ENCODE measurements around the gene EIF4E3. TPM values are rescaled to one million over a fixed set of nuclear protein-coding genes. Genes with fewer than 3 reads are reported as not detected.

EIF4E3 gene
- total and polyA plus RNA-seq, 8 donors = 4.1 to 25.9 (median 14.5) TPM

GRCh38 chr3:71726146-71726545, 944 bp upstream of the EIF4E3 start:
- Histone ChIP-seq H3K4me3 (peak overlapping the region in 3 of 4 donors; percentile 65 to 92 (median 90)), H3K27ac (peak overlapping the region in 4 of 5 donors; percentile 67 to 85 (median 84)), H3K4me1 (peaks cover 16 to 54% (median 30%) of the 10 kb centered on the region in 4 donors), H3K36me3 (no peaks in the 10 kb centered on the region), H3K27me3 (no peaks in the 10 kb centered on the region), H3K9me3 (no peaks in the 10 kb centered on the region)
- no peak for TF ChIP-seq POLR2AphosphoS5 (IDR thresholded peaks at IDR 0.05)
- intact Hi-C loops (cut with DNase I; ENCODE audit: low total_unique reads) = no loop called here
- WGBS, 5 donors = 80 to 88% (median 81%) methylated on average over 8 of the region's 8 CpGs
- DNase-seq = no peak

- H3K27me3 ChIP-seq = no peaks in the 10 kb centered on the region
- intact Hi-C loops (cut with DNase I; ENCODE audit: low total_unique reads) = no loop called here
- peak overlapping the region; percentile 66 to 92 (median 89) for H3K4me3 ChIP-seq
- no peaks in the 10 kb centered on the region for H3K36me3 ChIP-seq
- WGBS, 5 donors = 0 to 1% (median 1%) methylated on average over 18 to 72 of the region's 73 CpGs
- H3K9me3 ChIP-seq = no peaks in the 10 kb centered on the region
- peak; percentile 43 to 70 for DNase-seq
- H3K4me1 ChIP-seq = peaks cover 17 to 46% (median 26%) of the 10 kb centered on the region in 4 donors
- TF ChIP-seq POLR2A (IDR thresholded peaks at IDR 0.05) (no peak), EP300 (IDR thresholded peaks at IDR 0.05) (no peak), POLR2AphosphoS5 (IDR thresholded peaks at IDR 0.05) (no peak), CTCF (IDR thresholded peaks at IDR 0.05) (no peak)
- peak overlapping the region; percentile 77 to 92 (median 86) for H3K27ac ChIP-seq
Measured at GRCh38 chr3:71724584-71725270, 475 bp downstream of the EIF4E3 start.

GRCh38 chr3:71724171-71724453, 1.1 kb downstream of the EIF4E3 start:
- intact Hi-C loops (cut with DNase I; ENCODE audit: low total_unique reads) = no loop called here
- TF ChIP-seq POLR2AphosphoS5 (IDR thresholded peaks at IDR 0.05) = no peak
- no peak for TF ChIP-seq CTCF (IDR thresholded peaks at IDR 0.05)
- no peak for TF ChIP-seq POLR2A (IDR thresholded peaks at IDR 0.05)
- TF ChIP-seq EP300 (IDR thresholded peaks at IDR 0.05) = no peak
- Histone ChIP-seq H3K27me3 (no peaks in the 10 kb centered on the region), H3K9me3 (no peaks in the 10 kb centered on the region), H3K4me1 (peaks cover 17 to 40% (median 25%) of the 10 kb centered on the region in 4 donors), H3K4me3 (peak overlapping the region; percentile 66 to 92 (median 89)), H3K36me3 (no peaks in the 10 kb centered on the region), H3K27ac (peak overlapping the region in 4 of 5 donors; percentile 77 to 92 (median 88))
- DNase-seq = no peak

- no peaks in the 10 kb centered on the region for H3K9me3 ChIP-seq
- peak overlapping the region in 3 of 5 donors; percentile 38 to 90 (median 77) for H3K27ac ChIP-seq
- H3K4me3 ChIP-seq = peak overlapping the region; percentile 66 to 92 (median 89)
- H3K36me3 ChIP-seq = no peaks in the 10 kb centered on the region
- no peak for DNase-seq
- no peaks in the 10 kb centered on the region for H3K27me3 ChIP-seq
- WGBS, 5 donors = 32 to 45% (median 35%) methylated on average over 6 of the region's 6 CpGs
- intact Hi-C loops (cut with DNase I; ENCODE audit: low total_unique reads) = no loop called here
- no peak for TF ChIP-seq EP300 (IDR thresholded peaks at IDR 0.05)
- TF ChIP-seq CTCF (IDR thresholded peaks at IDR 0.05) = no peak
- no peak for TF ChIP-seq POLR2A (IDR thresholded peaks at IDR 0.05)
- no peak for TF ChIP-seq POLR2AphosphoS5 (IDR thresholded peaks at IDR 0.05)
- H3K4me1 ChIP-seq = peaks cover 17 to 40% (median 25%) of the 10 kb centered on the region in 4 donors
Measured at GRCh38 chr3:71723452-71724170, 1.6 kb downstream of the EIF4E3 start.
